KBM-7 (cell line): Measurements from ENCODE around the gene DNAI1.

Experiments
- DNase-seq: peaks from one replicate; pipeline ENCODE4 v3.0.0-alpha.2; 2015
- in situ Hi-C: fragments of 300-500 bp; cut with MboI; formaldehyde crosslinking; loops from 2 replicates; pipeline ENCODE4 v1.14.3; 2020; ENCODE audit warnings: low sequenced_read_pairs, low pct_unique_long_range_greater_than_20kb, mixed read lengths

The DNAI1 gene

GRCh38 chr9:34550016-34550680 is 91.5 kb downstream of the DNAI1 start:
- in situ Hi-C loops: no loop called here

GRCh38 chr9:34550681-34551270 is 92.2 kb downstream of the DNAI1 start:
- DNase-seq: no peak
- in situ Hi-C loops: no loop called here

More at GRCh38 chr9:34550016-34550680, 91.5 kb downstream of the DNAI1 start:
- DNase-seq: no peak

GRCh38 chr9:34551751-34552605 is 93.4 kb downstream of the DNAI1 start:
- in situ Hi-C loops: no loop called here
- no peak for DNase-seq

GRCh38 chr9:34552606-34552981 is 94.0 kb downstream of the DNAI1 start:
- no peak for DNase-seq
- in situ Hi-C loops: no loop called here

- DNase-seq: no peak
- in situ Hi-C loops: no loop called here
These were observed 94.4 kb downstream of the DNAI1 start for GRCh38 chr9:34552986-34553385.

GRCh38 chr9:34553511-34554021 is 95.0 kb downstream of the DNAI1 start:
- DNase-seq: no peak
- in situ Hi-C loops: no loop called here

- no peak for DNase-seq
- in situ Hi-C loops: no loop called here
These were observed 95.8 kb downstream of the DNAI1 start for GRCh38 chr9:34554211-34555001.

GRCh38 chr9:34555002-34555348 is 96.4 kb downstream of the DNAI1 start:
- in situ Hi-C loops: no loop called here
- DNase-seq: no peak

- in situ Hi-C loops: no loop called here
- no peak for DNase-seq
These were observed 96.9 kb downstream of the DNAI1 start for GRCh38 chr9:34555500-34555899.

GRCh38 chr9:34555936-34556525 is 97.4 kb downstream of the DNAI1 start:
- DNase-seq: no peak

GRCh38 chr9:34556949-34557348 is 98.3 kb downstream of the DNAI1 start:
- DNase-seq: no peak
- in situ Hi-C loops: no loop called here

More at GRCh38 chr9:34555936-34556525, 97.4 kb downstream of the DNAI1 start:
- in situ Hi-C loops: no loop called here

- DNase-seq: no peak
- in situ Hi-C loops: no loop called here
These were observed 99.1 kb downstream of the DNAI1 start for GRCh38 chr9:34557426-34558321.

GRCh38 chr9:34558364-34558763 is 99.8 kb downstream of the DNAI1 start:
- in situ Hi-C loops: no loop called here
- no peak for DNase-seq

GRCh38 chr9:34558919-34559623 is 100.5 kb downstream of the DNAI1 start:
- no peak for DNase-seq
- in situ Hi-C loops: no loop called here

- in situ Hi-C loops: no loop called here
- DNase-seq: no peak
These were observed 101.2 kb downstream of the DNAI1 start for GRCh38 chr9:34559624-34560455.

- no peak for DNase-seq
- in situ Hi-C loops: no loop called here
These were observed 102.1 kb downstream of the DNAI1 start for GRCh38 chr9:34560599-34561214.
